A204.1 (cell line): Measurements from ENCODE around the gene RAB6B.
"Not testable (repeated sequence)": the region's sequence is repeated elsewhere in the genome, so short reads cannot be mapped to it uniquely, and the experiment has no call there.

Source experiments
- FAIRE-seq: peaks from 2 replicates; lab custom pipeline; 2012; peaks lifted over from hg19 to GRCh38; lab: Jason Lieb, UNC

Gene RAB6B

GRCh38 chr3:133805384-133805701, 90.3 kb downstream of the RAB6B start:
- no peak for FAIRE-seq

- no peak for FAIRE-seq
Measured at GRCh38 chr3:133804896-133805295, 90.8 kb downstream of the RAB6B start.

GRCh38 chr3:133803469-133803868, 92.2 kb downstream of the RAB6B start:
- FAIRE-seq: no peak

- FAIRE-seq: no peak
Measured at GRCh38 chr3:133799794-133800585, 95.7 kb downstream of the RAB6B start.

- no peak for FAIRE-seq
Measured at GRCh38 chr3:133797396-133798105, 98.1 kb downstream of the RAB6B start.

- FAIRE-seq: no peak
Measured at GRCh38 chr3:133792171-133792763, 103.4 kb downstream of the RAB6B start.

GRCh38 chr3:133788024-133788423, 107.7 kb downstream of the RAB6B start:
- no peak for FAIRE-seq

- FAIRE-seq: no peak
Measured at GRCh38 chr3:133783762-133784161, 111.9 kb downstream of the RAB6B start.

- no peak for FAIRE-seq
Measured at GRCh38 chr3:133782454-133782853, 113.2 kb downstream of the RAB6B start.

- no peak for FAIRE-seq
Measured at GRCh38 chr3:133781570-133781969, 114.1 kb downstream of the RAB6B start.

GRCh38 chr3:133780756-133781155, 114.9 kb downstream of the RAB6B start:
- not testable (repeated sequence) for FAIRE-seq

- FAIRE-seq: no peak
Measured at GRCh38 chr3:133779626-133780203, 116.0 kb downstream of the RAB6B start.

- no peak for FAIRE-seq
Measured at GRCh38 chr3:133777807-133778568, 117.7 kb downstream of the RAB6B start.

- FAIRE-seq: no peak
Measured at GRCh38 chr3:133776794-133777438, 118.8 kb downstream of the RAB6B start.

- FAIRE-seq: no peak
Measured at GRCh38 chr3:133775835-133776234, 119.8 kb downstream of the RAB6B start.

GRCh38 chr3:133775309-133775708, 120.4 kb downstream of the RAB6B start:
- no peak for FAIRE-seq
